PC-3 (cell line): ENCODE results near the gene AAMP. TPM values are rescaled to one million over a fixed set of nuclear protein-coding genes. Genes with fewer than 3 reads are reported as not detected.
A peak's percentile ranks its signal among the peaks of the same experiment; 100 is the strongest.

Source experiments
- ATAC-seq: fragments of 200-7000 bp; cut with Tn5 transposase; 2 replicates; pipeline ENCODE4 v1.9.1; 2020; ENCODE audit warnings: mild to moderate bottlenecking, moderate library complexity
- Bru-seq: library from RNA; stranded (reverse); fragments of 400-500 nt; gene quantifications from one replicate; lab custom pipeline; 2021; lab: Mats Ljungman, UMichigan
- BruChase-seq, 2 experiments: library from RNA; stranded (reverse); fragments of 400-500 nt; gene quantifications; one replicate each; lab custom pipeline; 2021; lab: Mats Ljungman, UMichigan
- BruUV-seq: library from RNA; stranded (reverse); fragments of 400-500 nt; replicated peaks from 2 replicates; lab custom pipeline; 2021; lab: Mats Ljungman, UMichigan
- CTCF ChIA-PET: fragments of 300-600 bp; sonication (Branson Sonifier 250); formaldehyde crosslinking; loops from one replicate; lab custom pipeline; 2022; ENCODE audit warnings: antibody characterized with exemption; lab: Charles Lee
- POLR2A ChIA-PET: fragments of 300-600 bp; sonication (Branson Sonifier 250); formaldehyde crosslinking; loops from one replicate; lab custom pipeline; 2022; ENCODE audit warnings: antibody characterized with exemption; ENCODE audit not compliant: unreplicated experiment; lab: Charles Lee
- DNase-seq: peaks from one replicate; pipeline ENCODE4 v3.0.0-alpha.2; 2015
- H2AFZ ChIP-seq: fragments of 300-600 bp; sonication (generic); 2 replicates; pipeline ENCODE4 v1.6.0; 2016; ENCODE audit warnings: antibody characterized with exemption, low read length
- H3F3A ChIP-seq: fragments of 300-600 bp; sonication (generic); one replicate; pipeline ENCODE4 v1.6.0; 2017; ENCODE audit warnings: antibody characterized with exemption, low read length, control low read depth, mild to moderate bottlenecking; ENCODE audit not compliant: unreplicated experiment
- H3K27ac ChIP-seq: fragments of 300-600 bp; sonication (generic); 2 replicates; pipeline ENCODE4 v1.5.1; 2016; ENCODE audit warnings: mild to moderate bottlenecking, low read length
- H3K27me3 ChIP-seq: fragments of 300-600 bp; sonication (generic); 2 replicates; pipeline ENCODE4 v1.6.1; 2016; ENCODE audit warnings: low read length, mixed read lengths
- H3K36me3 ChIP-seq: fragments of 300-600 bp; sonication (generic); 2 replicates; pipeline ENCODE4 v1.6.1; 2016; ENCODE audit warnings: low read depth, mixed run types, low read length, mixed read lengths
- H3K4me1 ChIP-seq: fragments of 300-600 bp; sonication (generic); 2 replicates; pipeline ENCODE4 v1.5.1; 2016; ENCODE audit warnings: low read length; ENCODE audit not compliant: insufficient read depth
- H3K4me2 ChIP-seq: fragments of 300-600 bp; sonication (generic); 2 replicates; pipeline ENCODE4 v1.6.0; 2016; ENCODE audit warnings: low read length
- H3K4me3 ChIP-seq: fragments of 300-600 bp; sonication (generic); 2 replicates; pipeline ENCODE4 v1.5.1; 2016; ENCODE audit warnings: mild to moderate bottlenecking, low read length, mixed read lengths
- H3K79me2 ChIP-seq: fragments of 300-600 bp; sonication (generic); 2 replicates; pipeline ENCODE4 v1.6.1; 2017; ENCODE audit warnings: low read length, mixed read lengths
- H3K9ac ChIP-seq: fragments of 300-600 bp; sonication (generic); 2 replicates; pipeline ENCODE4 v1.6.0; 2016; ENCODE audit warnings: mild to moderate bottlenecking, low read length
- H3K9me2 ChIP-seq: fragments of 300-600 bp; sonication (generic); replicated peaks from 2 replicates; pipeline ENCODE4 v1.6.1; 2016; ENCODE audit warnings: mixed run types, low read length, mixed read lengths
- H3K9me3 ChIP-seq: fragments of 300-600 bp; sonication (generic); 2 replicates; pipeline ENCODE4 v1.6.1; 2016; ENCODE audit warnings: low read length, mixed read lengths
- H4K20me1 ChIP-seq: fragments of 300-600 bp; sonication (generic); 2 replicates; pipeline ENCODE4 v1.6.1; 2016; ENCODE audit warnings: low read length, mixed read lengths
- CTCF ChIP-seq: fragments of 300-600 bp; sonication (generic); conservative IDR thresholded peaks from 2 replicates; pipeline ENCODE4 v1.5.1; 2017; ENCODE audit warnings: antibody characterized with exemption, low read depth, mild to moderate bottlenecking, low read length
- EZH2 ChIP-seq: fragments of 300-600 bp; sonication (generic); IDR thresholded peaks from one replicate; pipeline ENCODE4 v1.6.1; 2017; ENCODE audit warnings: antibody characterized with exemption, mild to moderate bottlenecking, low read length; ENCODE audit not compliant: unreplicated experiment
- EZH2phosphoT487 ChIP-seq: fragments of 300-600 bp; sonication (generic); IDR thresholded peaks from 2 replicates; pipeline ENCODE4 v1.6.1; 2018; ENCODE audit warnings: mild to moderate bottlenecking, antibody characterized with exemption, low read length, borderline replicate concordance
- intact Hi-C: fragments of 100-400 bp; cut with micrococcal nuclease; formaldehyde crosslinking; loops from 2 replicates; pipeline ENCODE4 v1.9.0; 2023
- long read RNA-seq: library from polyadenylated mRNA; unstranded; transcript quantifications from one replicate; pipeline ENCODE4 v2.0.0, GENCODE V29; 2021; ENCODE audit not compliant: unreplicated experiment
- total RNA-seq: library from RNA; depleted of rRNA; stranded (reverse); fragments of >200 nt; gene quantifications from 2 replicates; pipeline ENCODE4 v1.2.3, GENCODE V29; 2014; rRNA removed

AAMP gene, protein sequence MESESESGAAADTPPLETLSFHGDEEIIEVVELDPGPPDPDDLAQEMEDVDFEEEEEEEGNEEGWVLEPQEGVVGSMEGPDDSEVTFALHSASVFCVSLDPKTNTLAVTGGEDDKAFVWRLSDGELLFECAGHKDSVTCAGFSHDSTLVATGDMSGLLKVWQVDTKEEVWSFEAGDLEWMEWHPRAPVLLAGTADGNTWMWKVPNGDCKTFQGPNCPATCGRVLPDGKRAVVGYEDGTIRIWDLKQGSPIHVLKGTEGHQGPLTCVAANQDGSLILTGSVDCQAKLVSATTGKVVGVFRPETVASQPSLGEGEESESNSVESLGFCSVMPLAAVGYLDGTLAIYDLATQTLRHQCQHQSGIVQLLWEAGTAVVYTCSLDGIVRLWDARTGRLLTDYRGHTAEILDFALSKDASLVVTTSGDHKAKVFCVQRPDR
- total RNA-seq = 272 and 312 TPM in 2 replicates
- Bru-seq, nascent RNA = percentile 88 among the genes with signal in this experiment
- percentile 97 among the genes with signal in this experiment for BruChase-seq, experiment 1, labeled RNA remaining after a 6-hour chase
- BruChase-seq, experiment 2, labeled RNA remaining after a 2-hour chase = percentile 93 among the genes with signal in this experiment
- long read RNA-seq, transcript AAMP-201 (11 exons, 1,886 nt) = major isoform, 260 of 350 reads
- long read RNA-seq, transcript AAMP-204 (11 exons, 1,804 nt) = minor isoform, 32 of 350 reads
- long read RNA-seq, partial matches to known transcripts = 8 of 350 reads
- long read RNA-seq, other reads (novel, unspliced or antisense) = 43 of 350 reads

- ChIA-PET POLR2A (interaction anchor here (0.7 to 1.3 kb wide), 4 partner anchors 17 to 220 kb away, joined by 3 to 8 read pairs (median 4); no protein-coding TSS in a partner anchor), CTCF (interaction anchor here (0.6 to 1.4 kb wide), 3 partner anchors 17 to 126 kb away, joined by 3 to 8 read pairs (median 5); no protein-coding TSS in a partner anchor)
- DNase-seq (peak; percentile 99), ATAC-seq (peak; percentile 87)
- H3F3A ChIP-seq = no peaks in the 10 kb centered on the region
- H3K27me3 ChIP-seq = no peaks in the 10 kb centered on the region
- peak within 1 kb of the TSS; percentile 97 for H3K4me2 ChIP-seq
- no peaks in the 10 kb centered on the region for H4K20me1 ChIP-seq
- TF ChIP-seq EZH2phosphoT487 (no peak), CTCF (0 out of 2 replicates have a peak, but pooled peaks have one; percentile 12), EZH2 (no peak)
- no peaks in the 10 kb centered on the region for H3K9me2 ChIP-seq
- peaks cover 39% of the 10 kb centered on the region for H3K79me2 ChIP-seq
- no peaks in the 10 kb centered on the region for H3K9me3 ChIP-seq
- peaks cover 19% of the 10 kb centered on the region for H3K4me1 ChIP-seq
- BruUV-seq = no TSS peak
- peak within 1 kb of the TSS; percentile 79 for H2AFZ ChIP-seq
- intact Hi-C loops = loop anchor here (2.0 kb wide), 1 partner anchor 83 kb away; no protein-coding TSS in a partner anchor
- H3K9ac ChIP-seq = peak within 1 kb of the TSS; percentile 85
- peak within 1 kb of the TSS; percentile 90 for H3K4me3 ChIP-seq
- peaks cover 24% of the 10 kb centered on the region for H3K36me3 ChIP-seq
- 0 out of 2 replicates have a peak within 1 kb of the TSS, but pooled peaks have one; percentile 2 for H3K27ac ChIP-seq
Measured at GRCh38 chr2:218269900-218270720, at the start of gene AAMP, which contains the start of gene PNKD. TSS of gene AAMP (minus strand) at chr2:218270137. CDS start at chr2:218270086, 51 bp downstream. TSS of gene PNKD (plus strand) at chr2:218270519. CDS start at chr2:218270536, 17 bp downstream.

DNA sequence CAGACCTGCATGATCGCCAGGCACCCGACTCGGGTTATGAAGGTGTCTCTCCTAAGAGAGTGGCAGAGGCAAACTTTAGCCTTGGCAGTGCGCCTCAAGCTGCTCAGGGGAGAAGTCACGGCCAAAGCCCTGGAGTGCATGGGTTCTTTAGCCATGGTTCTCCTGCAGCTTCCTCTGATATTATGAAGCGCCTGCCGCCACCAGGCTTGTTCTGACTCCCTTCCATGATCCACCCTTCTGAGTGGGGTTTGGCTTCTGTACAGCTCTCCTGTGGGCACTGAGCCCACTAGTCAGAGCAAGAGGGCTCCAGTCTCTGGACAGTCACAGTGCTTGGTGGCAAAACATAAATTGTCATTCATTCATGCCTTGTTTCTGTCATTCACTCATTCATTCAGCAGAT lies 48.3 kb upstream of the AAMP start:
- H3K9ac ChIP-seq = no peak overlapping the region
- no peaks in the 10 kb centered on the region for H4K20me1 ChIP-seq
- H3K27ac ChIP-seq = no peak overlapping the region
- H3F3A ChIP-seq = no peaks in the 10 kb centered on the region
- ChIA-PET POLR2A (no interaction called here), CTCF (no interaction called here)
- intact Hi-C loops = no loop called here
- H3K27me3 ChIP-seq = no peaks in the 10 kb centered on the region
- H3K4me1 ChIP-seq = no peaks in the 10 kb centered on the region
- H3K79me2 ChIP-seq = no peaks in the 10 kb centered on the region
- no peaks in the 10 kb centered on the region for H3K36me3 ChIP-seq
- no TSS peak for BruUV-seq
- no peak for DNase-seq
- no peak overlapping the region for H3K4me2 ChIP-seq
- no peak for ATAC-seq
- no peak overlapping the region for H3K4me3 ChIP-seq
- H3K9me2 ChIP-seq = no peaks in the 10 kb centered on the region
- H2AFZ ChIP-seq = no peak overlapping the region
- no peak for TF ChIP-seq EZH2
- TF ChIP-seq EZH2phosphoT487 = no peak
- no peak for TF ChIP-seq CTCF
- H3K9me3 ChIP-seq = no peaks in the 10 kb centered on the region
